GM18517 (cell line): ENCODE measurements around the gene NALCN.
A peak's percentile ranks its signal among the peaks of the same experiment; 100 is the strongest.

Experiments used
- ATAC-seq: cut with Tn5 transposase; IDR thresholded peaks from one replicate; pipeline ENCODE4 v1.9.1; 2021; ENCODE audit warnings: mild to moderate bottlenecking, moderate library complexity; ENCODE audit not compliant: unreplicated experiment

NALCN gene

DNA sequence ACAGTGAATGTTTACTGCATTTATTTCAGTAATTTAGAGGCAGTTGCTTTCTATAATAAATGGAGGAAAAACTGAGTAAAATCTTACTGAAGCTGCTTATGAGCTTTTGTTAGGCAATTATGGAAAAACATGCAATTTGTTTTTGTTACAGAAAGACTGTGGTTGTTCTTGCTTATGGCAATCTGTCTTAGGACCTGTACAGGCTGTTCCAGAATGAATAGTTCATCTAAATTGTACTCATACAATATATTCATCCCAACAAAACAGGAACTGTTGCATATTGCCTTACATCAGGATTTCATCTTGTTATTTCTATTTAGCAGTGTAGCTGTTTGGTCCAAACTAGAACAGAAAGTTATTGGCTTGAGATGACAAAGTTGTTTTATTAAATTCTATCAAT, 199.2 kb downstream of the NALCN start:
- ATAC-seq = no peak

DNA sequence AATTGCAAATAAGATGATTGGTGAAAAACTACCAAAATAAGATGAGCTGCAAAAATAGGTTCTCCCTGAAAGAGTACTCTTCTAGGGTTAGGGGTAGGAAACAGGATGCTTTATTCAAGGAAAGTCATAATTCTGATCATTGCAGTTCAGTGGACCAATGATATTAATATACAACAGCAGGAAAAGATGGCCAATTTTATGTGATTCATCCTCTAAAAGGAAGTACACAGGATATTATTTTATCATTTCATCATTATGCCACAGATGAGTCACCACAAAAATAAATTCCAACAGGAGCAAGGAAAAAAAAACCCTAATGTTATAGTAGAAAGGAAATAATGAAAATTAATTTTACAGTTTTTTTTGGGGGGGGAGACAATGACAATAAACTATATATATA, 205.0 kb downstream of the NALCN start:
- no peak for ATAC-seq

DNA sequence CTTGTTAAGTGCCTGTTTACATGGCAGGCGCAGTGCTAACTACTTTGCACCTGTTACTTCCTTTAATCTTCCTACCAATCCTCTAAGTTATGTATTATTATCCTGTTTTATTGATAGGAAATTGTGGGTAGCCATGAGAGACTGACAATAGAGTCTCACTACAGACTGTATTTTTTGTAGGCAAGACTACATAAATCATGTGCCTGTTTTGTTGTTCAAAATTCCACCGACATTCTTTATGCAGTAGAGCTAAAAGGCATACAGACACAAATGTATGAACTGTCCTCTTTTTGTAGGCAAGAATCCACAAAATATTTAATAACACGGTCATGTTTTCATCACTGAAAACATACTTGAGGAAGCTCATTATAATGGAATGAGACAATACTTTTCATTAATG, 205.5 kb downstream of the NALCN start:
- ATAC-seq = no peak

DNA sequence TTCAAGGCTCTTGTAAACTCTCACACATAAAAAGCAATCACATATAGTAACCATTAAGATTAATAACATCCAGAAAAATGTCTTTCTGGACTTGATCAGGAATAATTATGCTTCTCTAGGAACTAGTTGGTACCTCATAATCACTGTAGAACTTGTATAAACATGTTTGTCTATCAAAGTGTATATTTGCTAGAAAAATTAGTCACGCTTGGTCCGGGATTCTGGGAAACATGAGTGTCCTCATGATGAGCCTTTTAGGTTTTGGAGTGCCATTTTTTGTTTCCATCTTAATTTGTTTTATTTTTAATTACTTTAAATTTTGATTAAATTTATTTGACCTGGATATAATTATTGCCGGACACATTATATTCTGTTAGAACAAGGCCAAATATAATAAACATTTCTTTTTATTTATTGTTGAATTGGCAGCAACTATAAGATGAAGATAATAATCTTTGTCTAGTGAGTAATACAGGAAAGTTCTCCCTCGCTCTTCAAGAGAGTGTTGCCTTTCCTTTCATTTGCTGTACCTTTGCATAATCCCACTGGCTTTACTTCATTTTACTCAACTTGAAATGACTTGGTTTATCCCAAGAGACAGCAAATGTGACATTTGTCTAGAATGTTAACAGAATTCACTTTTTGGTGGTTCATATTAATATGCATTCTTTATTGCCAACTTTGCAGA, 207.0 kb downstream of the NALCN start:
- ATAC-seq = no peak

DNA sequence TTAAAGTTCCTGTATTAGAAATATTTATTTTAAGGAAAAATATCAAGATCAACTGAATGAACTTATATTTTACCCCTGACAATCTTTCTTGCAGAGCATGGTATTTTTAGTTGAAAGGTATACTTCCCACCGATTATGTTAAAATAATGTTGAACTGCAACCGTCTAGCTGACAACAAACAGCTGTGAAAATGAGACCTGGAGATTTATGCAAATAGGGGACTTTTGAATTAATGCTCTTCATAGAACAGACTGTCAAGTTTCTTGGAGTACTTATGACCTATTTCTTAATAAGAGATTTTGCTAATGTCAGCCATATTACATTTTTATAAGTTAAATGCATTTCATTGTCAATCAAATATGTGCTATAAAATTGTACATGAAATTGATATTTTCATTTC, 210.9 kb downstream of the NALCN start:
- ATAC-seq = no peak

DNA sequence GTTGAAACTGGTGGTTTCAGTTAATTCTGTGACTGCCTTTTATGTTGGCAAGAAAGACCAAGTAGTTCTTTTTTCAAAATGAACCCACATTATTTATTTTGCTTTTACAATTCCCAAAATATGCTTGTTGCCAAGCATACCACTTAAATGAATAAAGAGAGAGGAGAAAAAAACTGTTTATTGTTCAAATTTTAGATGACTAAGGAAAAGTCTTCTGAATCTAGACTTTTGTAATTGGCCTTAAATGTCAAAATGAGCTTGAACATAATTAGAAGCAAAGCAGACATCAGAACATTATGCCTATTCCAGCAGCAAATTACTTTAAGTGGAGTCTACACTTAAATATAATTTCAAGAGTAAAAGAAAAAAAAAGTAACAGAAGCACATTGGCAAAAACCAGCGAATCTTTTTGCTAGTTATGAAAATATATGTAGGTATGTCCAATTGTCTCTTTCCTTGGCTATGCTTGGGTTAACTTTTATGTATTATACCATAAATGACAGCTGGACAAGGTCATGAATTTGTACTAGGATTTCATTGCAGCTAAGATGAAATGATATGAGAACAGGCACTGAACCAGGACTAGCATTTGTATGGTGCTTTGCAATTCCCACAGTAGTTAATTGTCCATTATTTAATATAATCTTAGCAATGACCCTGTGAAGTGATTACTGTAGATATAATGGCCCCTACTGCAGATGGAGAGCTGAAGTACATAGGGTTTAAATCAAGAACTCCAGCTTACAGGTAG, 211.9 kb downstream of the NALCN start:
- ATAC-seq = no peak

DNA sequence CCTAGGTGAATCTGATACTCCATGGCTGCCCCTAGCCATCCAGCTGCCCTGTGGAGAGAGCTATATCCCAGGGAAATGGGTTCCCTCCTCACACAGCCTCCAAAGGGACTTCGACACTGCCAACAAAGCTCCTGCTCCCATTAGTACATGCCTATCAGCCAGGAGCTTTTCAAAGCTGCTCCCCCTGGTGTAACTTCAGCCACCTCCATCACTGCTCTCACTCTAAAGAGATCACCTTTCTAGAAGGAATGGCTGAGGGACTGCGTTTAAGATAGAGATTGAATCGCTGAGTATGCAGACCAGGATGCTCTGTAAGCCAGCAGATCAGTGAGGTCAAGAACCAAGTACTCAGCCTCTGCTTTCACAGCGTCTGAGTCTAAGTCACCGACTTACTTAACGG, 213.7 kb downstream of the NALCN start:
- no peak for ATAC-seq

DNA sequence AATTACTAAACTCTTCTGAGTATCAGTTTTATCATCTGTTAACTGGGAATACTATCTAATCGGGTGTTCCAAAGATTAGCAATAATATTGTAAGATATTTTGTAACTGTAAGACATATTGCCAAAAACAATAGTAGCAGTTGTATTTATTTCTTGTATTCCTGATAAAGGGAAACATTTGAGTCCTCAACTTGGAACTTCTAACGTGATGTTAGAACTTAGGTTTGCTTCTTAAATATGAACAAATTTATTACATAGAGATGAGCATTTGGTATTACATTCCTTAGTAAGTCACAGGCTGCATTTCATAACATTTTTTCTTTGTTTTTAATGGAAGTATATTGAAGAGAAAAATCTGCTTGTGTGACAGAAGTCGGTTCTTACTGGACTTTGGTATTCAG, 225.3 kb downstream of the NALCN start:
- no peak for ATAC-seq

DNA sequence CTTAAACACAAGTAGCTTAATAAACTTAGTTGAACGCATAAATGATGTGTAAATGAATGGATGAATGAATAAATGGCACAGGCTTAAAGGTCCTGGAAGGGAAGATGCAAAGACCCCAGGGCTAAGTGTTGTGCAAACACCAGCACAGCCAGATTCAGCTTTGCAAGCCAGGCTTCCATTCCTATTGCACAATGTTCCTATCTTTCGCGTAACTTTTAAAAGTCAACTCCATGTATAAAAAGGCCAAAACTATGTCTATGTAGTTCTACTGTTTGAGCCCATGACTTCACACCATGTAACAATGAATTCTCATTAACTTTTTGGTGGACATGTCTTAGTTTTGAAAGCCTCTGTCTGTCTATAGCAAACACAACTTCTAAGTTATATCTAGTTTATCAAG, 226.0 kb downstream of the NALCN start:
- ATAC-seq = no peak

DNA sequence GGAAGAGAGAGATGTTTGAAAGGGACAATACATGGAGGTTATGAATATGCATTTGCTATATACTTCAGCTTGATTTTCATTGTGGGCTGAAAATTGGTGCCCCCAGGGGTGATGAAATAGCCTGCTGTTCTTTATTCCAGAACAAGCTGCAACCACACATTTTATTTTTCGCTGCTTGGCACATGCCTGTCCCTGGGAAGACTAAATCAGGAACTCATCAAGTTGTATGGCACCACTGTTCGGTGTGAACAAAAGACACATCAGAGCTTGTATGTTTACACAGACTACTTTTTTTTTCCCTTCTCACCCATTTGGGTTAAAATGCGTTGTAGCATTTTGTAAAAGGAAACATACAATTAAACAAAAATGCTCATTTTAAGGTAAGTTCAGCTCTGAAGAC, 230.7 kb downstream of the NALCN start:
- ATAC-seq = no peak

DNA sequence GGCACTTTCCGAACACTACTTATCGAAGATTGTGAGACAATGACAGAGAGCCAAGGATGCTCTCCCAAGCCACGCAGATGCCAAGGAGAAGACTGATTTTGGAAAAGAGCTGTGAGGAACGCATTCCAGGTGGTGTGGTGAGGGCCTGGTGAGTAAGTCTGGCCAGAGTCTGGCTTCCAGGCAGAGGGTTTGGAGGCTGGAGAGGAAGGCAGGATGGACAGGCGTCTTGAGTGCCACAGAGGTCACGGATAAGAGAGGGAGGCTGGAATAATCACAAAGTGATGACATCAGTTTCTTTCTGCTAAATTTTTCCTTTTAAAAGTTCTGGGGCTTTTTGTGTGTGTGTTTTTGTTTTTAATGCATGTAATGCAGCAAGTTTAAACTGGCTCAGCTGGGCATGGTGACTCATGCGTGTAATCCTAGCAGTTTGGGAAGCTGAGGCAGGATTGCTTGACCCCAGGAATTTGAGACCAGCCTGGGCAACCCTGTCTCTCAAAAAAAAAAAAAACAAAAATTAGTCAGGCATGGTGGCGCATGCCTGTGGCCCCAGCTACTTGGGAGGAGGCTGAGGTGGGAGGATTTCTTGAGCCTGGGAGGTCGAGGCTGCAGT, 235.1 kb downstream of the NALCN start:
- no peak for ATAC-seq

DNA sequence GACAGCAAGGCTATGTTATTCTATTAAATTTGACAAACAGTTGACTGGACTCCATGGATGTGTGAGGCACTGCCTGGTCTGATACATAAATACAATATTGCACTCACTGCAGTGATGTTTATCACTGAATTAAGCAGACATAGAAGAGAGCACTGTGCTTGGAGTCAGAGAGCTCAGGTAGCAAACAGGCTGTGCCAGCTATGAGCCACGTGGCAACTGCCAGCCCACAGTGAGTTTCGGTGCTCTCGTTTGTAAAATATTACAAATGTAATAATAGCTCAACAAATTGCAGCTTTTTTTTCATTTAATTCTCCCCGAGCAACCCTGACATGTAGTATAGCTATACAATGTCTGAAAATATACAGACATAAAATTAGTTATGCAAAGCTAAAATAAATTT, 237.3 kb downstream of the NALCN start:
- ATAC-seq = no peak

DNA sequence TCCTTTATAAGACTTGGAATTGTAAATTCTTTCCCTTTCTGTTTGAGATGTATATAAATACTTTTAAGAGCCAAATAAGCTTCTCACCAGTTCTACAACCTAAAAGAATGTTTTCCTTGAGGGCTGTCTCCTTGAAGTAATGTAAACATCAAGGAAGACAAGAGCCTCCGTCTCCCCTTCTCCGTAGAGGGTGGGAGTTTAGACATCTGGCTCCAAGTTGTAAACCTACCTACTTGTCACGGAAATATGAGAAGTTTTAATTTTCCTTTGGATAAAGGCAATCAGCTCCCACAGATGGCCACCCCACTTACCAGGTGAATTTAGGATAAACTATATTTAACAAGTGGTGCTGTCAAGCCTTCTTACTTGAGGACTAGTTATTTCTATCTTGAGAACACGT, 237.9 kb downstream of the NALCN start:
- ATAC-seq = no peak

DNA sequence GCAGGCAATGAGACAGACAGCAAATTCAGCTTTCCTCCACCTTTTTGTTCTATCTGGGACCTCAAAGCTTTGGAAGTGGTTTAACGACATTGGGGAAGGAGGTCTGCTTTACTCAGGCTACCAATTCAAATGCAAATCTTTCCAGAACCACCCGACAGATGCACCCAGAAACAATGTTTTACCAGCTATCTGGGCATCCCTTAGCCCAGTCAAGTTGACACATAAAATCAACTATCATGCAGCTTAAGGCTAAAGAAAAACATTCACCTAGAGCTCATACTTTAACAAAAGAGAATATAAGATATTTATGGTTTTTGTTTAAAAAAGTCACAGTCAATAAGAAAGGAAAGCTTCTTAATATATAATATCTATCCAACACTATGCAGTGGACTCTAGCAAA, 246.0 kb downstream of the NALCN start:
- no peak for ATAC-seq

DNA sequence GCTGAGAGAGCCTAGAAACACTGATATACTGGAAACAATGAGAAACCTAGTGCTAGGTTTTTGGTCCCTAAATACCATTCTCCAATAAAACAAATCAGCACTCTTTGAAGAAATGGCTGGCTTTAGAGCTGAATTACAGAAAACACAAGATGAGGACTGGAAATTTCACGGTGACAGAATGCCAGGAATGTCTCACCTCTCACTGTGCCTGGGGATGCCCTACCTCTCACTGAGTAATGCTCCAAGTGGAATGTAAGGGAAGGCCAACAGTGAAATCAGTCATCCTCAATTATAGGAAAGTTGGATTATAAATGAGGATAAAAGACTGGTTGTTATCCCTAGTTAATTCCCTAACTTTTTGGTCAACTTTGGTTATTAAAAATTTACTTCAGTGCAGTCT, 259.0 kb downstream of the NALCN start:
- no peak for ATAC-seq

DNA sequence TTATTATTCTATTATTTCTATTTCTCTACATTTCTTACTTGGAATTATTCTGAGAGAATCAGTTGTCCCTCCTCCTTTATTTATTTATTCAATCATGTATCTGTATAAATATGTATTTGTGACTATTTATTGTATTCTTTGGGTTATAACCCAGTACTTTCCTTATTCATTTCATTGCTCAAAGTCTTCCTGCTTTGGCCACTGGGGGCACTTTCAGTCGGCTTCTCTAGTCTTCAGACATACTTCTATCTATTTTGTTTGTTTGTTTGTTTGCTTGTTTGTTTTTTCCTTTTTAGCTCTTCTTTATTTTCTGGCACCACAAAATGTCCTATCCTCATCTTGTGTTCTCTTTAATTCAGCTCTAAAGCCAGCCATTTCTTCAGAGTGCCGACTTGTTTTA, 260.4 kb downstream of the NALCN start:
- ATAC-seq = no peak

DNA sequence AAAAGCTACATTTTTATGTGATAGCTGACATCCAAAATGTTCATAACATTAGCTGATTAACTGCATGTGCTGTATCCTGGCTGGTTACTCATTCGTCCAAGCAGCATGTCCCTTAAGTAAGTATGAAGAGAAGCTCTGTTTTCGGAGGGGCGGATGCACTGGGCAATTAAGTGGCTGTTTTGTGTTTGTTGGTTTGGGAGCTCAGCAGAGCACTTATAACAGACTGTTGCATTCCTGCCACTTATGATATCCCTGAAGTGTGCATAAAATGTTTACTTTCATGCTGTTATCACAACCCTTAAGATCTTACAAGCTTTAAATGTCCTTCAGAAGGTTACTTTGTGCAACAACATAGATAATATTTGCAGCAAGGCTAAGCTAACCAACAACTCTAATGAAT, 264.1 kb downstream of the NALCN start:
- ATAC-seq = no peak

DNA sequence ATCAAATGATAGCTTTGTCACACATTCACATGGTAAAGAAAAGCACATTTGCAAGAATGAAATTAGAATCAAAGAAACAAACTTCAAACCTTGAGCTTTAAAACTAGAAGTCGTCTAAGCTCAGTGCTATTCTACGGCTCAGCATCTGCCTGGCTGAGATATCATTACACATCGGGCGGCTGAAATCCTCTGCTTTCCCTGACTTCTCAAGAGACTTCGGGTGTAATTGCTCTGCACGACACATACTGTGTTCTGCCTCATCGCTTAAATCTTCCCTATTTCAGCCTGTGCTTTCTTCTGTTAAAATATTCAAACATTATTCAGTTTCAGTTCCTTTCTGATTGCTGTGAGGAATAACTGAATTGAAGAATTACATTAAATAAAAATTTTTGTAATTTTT, 265.3 kb downstream of the NALCN start:
- no peak for ATAC-seq

DNA sequence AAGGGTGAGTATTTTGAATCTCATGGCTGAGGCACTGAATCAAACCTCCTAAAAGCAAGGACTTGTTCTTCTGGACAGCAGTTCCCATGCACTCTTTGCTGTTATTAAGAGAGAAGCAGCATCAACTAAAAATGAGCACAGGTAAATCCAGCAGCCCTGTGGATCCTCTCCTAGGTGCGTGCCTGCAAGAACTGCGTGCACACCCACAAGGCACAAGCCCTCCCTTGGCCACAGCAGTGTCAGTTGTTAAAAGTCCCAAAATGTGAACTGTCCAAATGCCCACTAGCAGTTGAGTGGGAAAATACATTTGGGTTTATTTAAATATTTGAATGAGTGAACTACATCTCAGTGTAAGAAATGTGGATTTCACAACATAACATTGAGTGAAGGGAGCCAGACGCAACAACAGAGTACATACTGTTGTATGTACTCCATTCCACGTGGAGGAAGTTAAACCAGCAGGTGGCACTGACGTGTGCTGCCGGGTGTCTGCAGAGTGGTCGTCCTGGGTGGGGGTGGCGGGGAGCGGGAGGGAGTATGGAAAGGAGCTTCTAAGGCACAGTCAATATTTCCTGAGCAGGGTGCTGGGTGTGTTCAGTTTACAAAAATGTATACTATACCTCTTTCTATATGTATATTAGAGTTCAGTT, 266.4 kb downstream of the NALCN start:
- no peak for ATAC-seq

DNA sequence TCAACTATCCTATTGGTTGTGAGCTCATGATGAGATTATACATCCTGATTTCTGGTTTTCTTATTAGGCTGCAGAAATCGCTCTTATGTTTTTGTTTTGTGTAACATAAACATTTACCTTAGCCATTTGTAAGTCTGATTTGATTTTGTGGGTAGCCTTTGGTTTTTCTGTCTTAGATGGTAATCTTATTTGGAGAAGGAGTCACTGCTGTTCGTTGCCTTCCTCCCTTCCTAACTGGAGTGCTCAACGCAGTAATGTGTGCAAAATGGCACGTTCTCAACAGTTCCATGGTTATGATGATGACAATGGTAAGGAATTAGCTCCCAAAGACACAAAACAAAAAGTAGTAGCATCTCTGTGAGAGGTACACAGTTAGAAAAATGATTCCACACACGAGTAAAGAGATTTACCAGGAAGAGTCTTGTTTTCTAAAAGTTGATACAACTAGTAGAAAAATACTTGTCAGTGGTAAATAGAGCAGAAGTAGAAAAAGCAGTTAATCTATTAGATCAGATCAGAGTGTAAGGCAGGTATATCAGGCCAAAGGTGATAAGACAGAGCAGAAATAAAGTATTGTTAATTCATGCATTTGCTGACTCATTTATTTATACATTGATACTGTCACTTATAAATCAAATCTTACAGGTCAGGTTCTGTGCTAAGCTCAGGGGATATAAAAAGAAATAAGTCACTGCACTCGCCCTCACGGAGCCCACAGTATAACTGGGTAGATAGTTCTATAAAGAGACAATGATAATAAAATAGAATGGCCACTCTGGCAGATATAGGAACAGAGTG, 270.0 kb downstream of the NALCN start:
- no peak for ATAC-seq

DNA sequence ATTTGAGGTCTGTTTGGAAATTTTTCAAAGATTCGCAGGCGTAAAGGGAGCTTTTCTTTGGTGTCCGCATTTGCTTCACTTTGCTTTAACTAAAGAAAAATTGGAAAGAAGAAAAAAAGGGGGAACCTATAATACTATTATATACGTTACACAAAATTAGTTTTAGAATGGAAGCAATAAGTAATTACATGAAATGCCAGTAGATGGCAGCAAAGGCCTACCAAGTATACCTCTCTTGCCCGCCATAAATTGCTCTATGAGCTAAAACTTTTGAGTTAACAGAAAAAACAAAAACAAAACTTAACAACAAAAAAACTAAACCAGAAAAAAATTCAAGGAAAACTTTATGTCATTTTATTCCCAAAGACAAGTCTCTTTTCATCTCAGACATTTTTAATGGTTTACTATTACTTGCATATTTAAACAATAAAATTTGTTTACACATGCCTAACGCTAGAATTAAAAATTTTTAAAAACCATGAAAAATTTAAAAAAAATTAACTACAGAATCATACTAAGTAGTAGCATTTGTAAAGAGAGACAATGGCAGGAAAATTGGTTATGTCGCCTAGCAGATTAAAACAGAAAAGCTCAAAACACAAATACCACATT, 271.4 kb downstream of the NALCN start:
- peak; percentile 88 for ATAC-seq
